LNCaP clone FGC (cell line): Measurements from ENCODE around the gene DNAH5.
"Not testable (repeated sequence)": the region's sequence is repeated elsewhere in the genome, so short reads cannot be mapped to it uniquely, and the experiment has no call there.

ENCODE experiments used
- DNase-seq: peaks from one replicate; pipeline ENCODE4 v3.0.0-alpha.2; 2011; ENCODE audit warnings: low read depth
- H3K4me3 ChIP-seq: 2 replicates; pipeline ENCODE4 v1.5.1; 2011; ENCODE audit warnings: mild to moderate bottlenecking, low read depth, low read length, control low read depth
- TF ChIP-seq, protein P1 (sequence below): IDR thresholded peaks from 2 replicates; pipeline ENCODE4 v1.5.1; 2012; ENCODE audit warnings: mild to moderate bottlenecking; ENCODE audit not compliant: control insufficient read depth, insufficient read depth; ENCODE audit errors: extremely low read depth

DNAH5 gene

DNA sequence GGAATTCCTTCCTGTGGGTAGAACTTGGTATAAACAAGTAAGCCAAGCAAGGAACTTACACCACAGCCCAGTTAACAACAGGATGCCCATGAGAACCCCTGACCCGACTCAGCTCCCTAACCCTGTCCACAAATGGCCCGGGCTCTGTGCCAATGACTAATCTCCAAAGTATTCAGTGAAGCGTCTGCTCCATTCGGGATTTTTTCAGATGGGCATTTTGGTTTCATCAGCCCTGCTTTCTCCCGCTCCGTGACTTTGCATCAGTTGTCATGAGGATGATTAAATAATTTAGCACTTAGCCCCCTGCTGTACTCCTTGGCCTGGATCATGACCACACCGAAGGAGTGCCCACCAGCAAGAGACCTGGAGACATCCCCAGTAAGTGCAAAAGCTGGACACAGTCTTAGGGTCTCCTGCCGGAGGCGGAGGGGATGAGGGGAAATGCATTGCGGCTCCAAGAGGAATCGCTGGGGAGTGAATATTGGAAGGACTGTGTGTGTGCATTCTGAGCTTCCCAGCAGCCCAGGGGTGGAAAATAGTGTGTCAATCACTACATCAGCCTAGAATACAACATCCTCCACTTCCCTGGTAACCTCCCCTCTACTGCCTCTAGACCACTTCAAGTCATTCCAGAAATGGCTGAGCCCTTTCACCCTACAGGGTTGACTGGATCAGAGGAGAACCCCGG is 41.4 kb upstream of the DNAH5 start:
- TF ChIP-seq, protein P1, sequence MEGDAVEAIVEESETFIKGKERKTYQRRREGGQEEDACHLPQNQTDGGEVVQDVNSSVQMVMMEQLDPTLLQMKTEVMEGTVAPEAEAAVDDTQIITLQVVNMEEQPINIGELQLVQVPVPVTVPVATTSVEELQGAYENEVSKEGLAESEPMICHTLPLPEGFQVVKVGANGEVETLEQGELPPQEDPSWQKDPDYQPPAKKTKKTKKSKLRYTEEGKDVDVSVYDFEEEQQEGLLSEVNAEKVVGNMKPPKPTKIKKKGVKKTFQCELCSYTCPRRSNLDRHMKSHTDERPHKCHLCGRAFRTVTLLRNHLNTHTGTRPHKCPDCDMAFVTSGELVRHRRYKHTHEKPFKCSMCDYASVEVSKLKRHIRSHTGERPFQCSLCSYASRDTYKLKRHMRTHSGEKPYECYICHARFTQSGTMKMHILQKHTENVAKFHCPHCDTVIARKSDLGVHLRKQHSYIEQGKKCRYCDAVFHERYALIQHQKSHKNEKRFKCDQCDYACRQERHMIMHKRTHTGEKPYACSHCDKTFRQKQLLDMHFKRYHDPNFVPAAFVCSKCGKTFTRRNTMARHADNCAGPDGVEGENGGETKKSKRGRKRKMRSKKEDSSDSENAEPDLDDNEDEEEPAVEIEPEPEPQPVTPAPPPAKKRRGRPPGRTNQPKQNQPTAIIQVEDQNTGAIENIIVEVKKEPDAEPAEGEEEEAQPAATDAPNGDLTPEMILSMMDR, result no peak
- no peak for DNase-seq
- no peak overlapping the region for H3K4me3 ChIP-seq

DNA sequence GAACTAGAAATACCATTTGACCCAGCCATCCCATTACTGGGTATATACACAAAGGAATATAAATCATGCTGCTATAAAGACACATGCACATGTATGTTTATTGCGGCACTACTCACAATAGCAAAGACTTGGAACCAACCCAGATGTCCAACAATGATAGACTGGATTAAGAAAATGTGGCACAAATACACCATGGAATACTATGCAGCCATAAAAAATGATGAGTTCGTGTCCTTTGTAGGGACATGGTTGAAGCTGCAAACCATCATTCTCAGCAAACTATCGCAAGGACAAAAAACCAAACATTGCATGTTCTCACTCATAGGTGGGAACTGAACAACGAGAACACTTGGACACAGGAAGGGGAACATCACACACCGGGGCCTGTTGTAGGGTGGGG is 40.4 kb upstream of the DNAH5 start:
- not testable (repeated sequence) for H3K4me3 ChIP-seq, DNase-seq

DNA sequence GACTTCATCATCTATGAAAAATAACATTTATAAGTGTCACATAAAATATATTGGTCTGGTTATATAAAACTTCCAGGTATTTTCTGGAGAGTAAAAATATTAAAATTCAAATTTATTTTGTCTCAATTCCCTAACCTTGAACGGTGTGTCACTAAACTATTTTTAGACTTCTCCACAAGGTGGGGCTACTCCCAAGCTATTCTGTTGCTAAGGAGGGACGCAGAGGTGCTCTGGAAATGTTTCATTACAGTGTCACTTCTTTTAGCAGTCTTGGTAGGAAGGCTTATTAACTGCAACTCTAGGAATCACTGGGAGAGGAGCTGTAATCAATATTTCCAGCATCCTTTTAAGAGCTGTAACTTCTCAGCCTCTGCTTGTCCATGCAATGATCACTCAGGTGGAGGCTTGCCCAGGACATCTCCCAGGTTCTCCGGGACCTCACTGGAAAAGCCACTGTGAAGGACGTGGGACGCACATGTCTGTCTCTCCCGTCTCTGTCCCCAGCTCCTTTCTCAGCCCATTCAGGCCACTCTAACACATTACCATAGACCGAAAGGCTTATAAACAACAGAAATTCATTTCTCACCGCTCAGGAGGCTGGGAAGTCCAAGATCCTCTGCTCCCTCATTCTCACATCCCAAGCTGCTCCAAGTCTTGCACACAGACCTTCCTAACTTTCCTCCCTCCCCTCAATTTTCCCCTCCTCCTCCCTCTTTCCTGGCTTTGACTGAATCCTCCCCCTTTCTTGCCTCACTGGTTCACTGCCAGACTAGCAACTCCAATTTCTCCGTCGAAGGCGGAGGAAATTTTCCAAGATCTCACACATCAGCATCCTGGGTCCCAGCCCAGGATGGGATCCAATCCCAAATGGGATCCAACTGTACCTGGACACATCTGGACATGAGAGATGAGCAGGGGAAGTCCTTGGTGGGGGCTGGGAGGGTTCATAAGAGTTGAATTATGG is 32.7 kb upstream of the DNAH5 start:
- TF ChIP-seq, protein P1, result peak; percentile 69
- DNase-seq, result peak; percentile 27
- no peak overlapping the region for H3K4me3 ChIP-seq

DNA sequence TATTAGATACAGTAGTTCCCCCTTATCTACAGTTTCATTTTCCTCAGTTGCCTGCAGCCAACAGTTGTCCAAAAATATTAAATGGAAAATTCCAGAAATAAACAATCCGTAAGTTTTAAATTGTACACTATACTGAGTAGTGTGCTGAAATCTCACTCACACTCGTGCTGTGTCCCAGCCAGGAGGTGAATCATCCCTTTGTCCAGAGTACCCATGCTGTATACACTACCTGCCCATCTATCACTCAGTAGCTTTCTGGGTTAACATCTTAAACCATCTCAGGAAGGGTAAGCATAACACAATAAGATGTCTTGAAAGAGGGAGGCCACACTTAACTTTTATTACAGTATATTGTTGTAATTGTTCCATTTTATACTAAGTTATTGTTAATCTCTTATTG is 31.7 kb upstream of the DNAH5 start:
- H3K4me3 ChIP-seq, result no peak overlapping the region
- TF ChIP-seq, protein P1, result no peak
- DNase-seq, result no peak

DNA sequence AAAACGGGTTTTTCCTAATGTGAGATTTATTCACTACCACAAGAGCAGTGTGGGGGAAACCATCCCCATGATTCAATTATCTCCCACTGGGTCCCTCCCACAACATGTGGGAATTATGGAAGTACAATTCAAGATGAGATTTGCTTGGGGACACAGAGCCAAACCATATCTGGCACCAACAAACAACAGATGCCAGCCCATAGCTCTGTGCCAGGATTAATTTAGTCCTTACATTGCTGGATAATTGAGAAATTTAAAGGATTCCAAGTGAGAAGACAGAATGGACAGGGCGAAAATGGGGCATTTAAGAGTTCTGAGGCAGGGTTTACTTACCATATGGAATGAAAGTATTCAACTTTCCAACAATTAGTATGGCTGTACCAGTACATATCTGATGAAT is 30.8 kb upstream of the DNAH5 start:
- TF ChIP-seq, protein P1, result no peak
- no peak overlapping the region for H3K4me3 ChIP-seq
- no peak for DNase-seq

DNA sequence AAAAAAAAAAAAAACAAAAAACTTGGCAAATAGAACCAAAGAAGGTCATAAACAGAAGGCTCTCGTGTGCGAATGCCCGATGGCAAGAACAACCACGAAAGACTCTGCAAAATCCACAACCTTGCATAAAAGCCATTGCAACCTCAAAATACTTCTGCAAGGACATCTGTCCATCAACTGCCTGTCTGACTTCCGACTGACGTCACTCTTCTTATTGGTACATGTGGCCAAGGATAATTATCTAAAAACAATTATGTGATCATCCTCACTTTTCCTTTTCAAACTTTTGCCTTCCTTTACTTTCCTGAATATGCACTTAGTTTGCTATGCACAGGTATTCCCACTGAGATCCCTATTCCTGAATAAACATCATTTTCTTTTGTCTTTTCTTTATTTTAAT is 29.2 kb upstream of the DNAH5 start:
- TF ChIP-seq, protein P1, result no peak
- no peak for DNase-seq
- no peak overlapping the region for H3K4me3 ChIP-seq

DNA sequence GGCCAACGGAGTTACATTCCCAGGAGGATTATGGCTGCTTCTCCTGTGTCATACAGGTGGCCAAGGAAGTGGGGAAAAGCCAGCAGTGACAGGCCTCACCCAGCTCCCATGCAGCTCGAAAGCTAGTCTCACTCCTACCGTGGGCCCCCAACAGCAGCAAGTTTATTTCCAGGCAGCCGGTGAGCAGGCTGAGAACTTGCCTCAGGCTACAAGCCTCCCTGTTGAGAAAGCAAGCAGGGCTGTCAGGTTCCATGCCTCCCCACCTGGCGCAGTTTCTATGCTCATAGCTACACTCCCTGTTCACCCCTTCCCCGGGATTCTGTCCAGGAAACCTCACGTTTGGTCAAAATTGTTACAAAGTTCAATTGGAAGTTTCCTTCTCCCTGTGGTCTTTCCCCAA is 27.5 kb upstream of the DNAH5 start:
- no peak overlapping the region for H3K4me3 ChIP-seq
- TF ChIP-seq, protein P1, result no peak
- no peak for DNase-seq
